HK-2 (cell line): Measurements from ENCODE around the gene ADPRH.
A peak's percentile ranks its signal among the peaks of the same experiment; 100 is the strongest.

Source experiments
- DNase-seq: peaks from one replicate; pipeline ENCODE4 v3.0.0-alpha.2; 2018; ENCODE audit not compliant: unreplicated experiment

The ADPRH gene

DNA sequence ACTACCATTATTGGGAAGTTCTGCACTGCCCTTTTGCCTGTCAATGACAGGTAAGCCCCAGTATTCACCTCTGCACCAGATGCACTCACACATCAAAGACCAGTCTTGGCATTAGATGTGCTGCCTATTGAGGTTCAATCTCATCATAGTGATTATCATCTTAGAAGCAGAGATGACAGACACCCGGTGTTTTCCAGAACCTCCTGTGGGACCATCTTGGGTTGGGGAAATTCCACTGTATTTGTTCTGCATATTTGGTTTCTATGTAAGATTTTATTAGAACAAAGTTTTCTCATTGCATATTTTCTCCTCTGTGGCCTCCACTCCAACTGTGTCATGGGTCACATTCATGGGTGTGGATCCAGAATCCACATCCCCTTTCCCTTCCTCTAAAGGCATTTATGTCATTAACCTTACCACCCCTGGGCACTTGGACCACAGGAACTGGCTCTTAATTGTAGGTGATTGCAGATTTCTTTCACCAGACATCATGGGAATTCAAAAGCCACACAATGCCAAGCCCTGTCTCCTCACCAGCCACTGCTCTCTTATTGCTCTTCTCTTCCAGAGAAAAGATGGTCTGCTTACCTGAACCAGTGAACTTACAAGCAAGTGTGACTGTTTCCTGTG, 49.6 kb downstream of the ADPRH start:
- no peak for DNase-seq

DNA sequence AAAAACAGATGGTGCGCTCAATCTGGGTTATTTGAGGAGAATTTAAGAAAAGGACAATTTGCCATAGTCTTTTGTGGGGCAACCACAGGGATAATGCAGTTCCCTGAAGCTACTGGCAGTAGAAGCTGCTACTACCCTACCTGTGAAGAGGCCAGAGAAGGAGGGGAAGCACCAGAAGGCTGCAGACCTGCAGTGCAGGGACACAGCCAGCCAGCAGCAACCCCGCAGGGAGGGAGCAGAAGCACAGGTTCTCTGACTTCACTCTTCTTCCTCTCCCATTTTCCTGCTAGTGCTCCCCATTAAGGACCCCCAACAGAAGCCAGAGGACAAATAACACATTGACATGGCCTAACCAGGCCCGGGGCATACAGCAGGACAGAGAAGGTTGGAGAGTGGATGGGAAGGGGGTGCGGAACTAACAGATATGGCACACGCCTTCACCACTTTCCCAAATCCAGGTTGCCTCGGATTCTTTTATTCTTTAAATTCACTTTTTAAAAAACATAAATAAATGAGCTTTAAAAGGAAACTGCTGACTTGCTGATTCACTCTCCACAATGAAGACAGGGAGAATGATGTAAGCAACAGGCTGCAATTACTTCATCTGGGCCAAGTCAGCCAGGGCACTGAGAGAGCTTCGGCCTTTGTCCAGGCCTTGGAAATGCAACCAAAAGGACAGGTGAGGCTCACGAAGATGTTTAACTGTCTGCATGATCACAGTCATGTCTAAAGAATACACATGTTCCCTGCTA, 51.0 kb downstream of the ADPRH start:
- DNase-seq = no peak

DNA sequence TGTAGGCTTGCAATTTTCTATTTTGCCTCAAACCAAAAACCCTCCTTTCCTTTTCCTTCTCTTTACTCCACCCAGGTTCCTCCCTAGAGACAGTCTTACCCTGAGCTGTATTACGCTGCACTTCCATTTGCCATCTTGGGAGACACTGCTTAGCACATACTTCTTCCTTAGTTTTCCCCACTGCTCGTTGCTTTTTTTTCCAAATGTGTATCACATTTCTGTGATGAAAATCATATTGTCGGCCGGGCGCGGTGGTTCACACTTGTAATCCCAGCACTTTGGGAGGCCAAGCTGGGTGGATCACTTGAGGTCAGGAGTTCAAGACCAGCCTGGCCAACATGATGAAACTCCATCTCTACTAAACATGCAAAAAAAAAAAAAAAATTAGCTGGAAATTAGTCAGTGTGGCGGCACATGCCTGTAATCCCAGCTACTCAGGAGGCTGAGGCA, 51.6 kb downstream of the ADPRH start:
- no peak for DNase-seq

- no peak for DNase-seq
Measured at GRCh38 chr3:119631516-119631915, 52.2 kb downstream of the ADPRH start.

GRCh38 chr3:119632216-119632615, 52.9 kb downstream of the ADPRH start:
- no peak for DNase-seq

- DNase-seq = no peak
Measured at GRCh38 chr3:119632829-119633228, 53.5 kb downstream of the ADPRH start.

- no peak for DNase-seq
Measured at GRCh38 chr3:119635719-119636118, 56.4 kb downstream of the ADPRH start.

- DNase-seq = no peak
Measured at GRCh38 chr3:119636249-119636648, 57.0 kb downstream of the ADPRH start.

GRCh38 chr3:119636891-119637611, 57.8 kb downstream of the ADPRH start:
- peak; percentile 36 for DNase-seq

DNA sequence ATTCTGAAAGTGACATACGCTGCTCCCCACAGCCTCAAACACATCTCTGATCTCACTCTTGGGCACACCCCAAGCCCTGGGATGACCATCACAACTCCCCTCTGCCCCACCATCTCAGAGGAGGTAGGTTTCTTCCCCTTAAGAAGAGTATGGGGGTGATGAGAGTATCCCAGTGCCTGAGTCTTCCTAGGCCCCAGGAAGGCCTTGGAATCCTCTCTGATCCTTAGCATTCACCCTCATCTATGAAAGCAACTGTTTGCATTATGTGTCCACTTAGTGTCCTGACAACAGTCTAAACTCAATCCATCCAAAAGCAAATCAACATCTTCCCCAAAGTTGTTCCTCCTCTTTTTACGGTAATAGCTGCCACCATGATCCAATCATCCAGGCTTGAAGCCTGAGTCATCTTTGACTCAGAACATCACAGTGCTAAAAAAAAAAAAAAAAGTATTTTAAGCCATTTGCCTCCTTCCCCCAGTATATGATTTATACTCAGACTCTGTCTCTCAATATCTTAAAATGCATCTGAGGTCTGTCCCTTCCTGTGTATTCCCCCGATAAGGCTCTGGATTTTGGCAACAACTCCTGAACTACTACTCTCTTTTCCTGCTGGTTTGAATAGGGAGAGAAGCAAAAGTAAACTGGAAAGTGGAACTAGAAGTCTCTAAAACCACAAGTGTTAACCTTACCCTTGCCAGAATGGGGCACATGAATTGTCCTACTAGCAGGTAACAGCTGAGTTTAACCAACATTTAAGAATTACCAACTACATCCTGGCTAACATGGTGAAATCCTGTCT, 58.6 kb downstream of the ADPRH start:
- peak; percentile 41 for DNase-seq
